Fibroblast of pulmonary artery (primary cell): ENCODE data around the gene TMEM214.
A peak's percentile ranks its signal among the peaks of the same experiment; 100 is the strongest.

ENCODE experiments used
- DNase-seq: peaks from one replicate; pipeline ENCODE4 v3.0.0-alpha.2; 2010; ENCODE audit warnings: low read depth
- H3K4me3 ChIP-seq: replicated peaks from 2 replicates; pipeline ENCODE4 v1.5.1; 2011; ENCODE audit warnings: low read depth, mild to moderate bottlenecking, control low read depth, low read length, moderate library complexity
- TF ChIP-seq, protein P1 (sequence below): IDR thresholded peaks from 2 replicates; pipeline ENCODE4 v1.5.1; 2011; ENCODE audit warnings: mild to moderate bottlenecking, control low read depth, low read length, inconsistent platforms; ENCODE audit errors: missing control alignments

TMEM214 gene, protein sequence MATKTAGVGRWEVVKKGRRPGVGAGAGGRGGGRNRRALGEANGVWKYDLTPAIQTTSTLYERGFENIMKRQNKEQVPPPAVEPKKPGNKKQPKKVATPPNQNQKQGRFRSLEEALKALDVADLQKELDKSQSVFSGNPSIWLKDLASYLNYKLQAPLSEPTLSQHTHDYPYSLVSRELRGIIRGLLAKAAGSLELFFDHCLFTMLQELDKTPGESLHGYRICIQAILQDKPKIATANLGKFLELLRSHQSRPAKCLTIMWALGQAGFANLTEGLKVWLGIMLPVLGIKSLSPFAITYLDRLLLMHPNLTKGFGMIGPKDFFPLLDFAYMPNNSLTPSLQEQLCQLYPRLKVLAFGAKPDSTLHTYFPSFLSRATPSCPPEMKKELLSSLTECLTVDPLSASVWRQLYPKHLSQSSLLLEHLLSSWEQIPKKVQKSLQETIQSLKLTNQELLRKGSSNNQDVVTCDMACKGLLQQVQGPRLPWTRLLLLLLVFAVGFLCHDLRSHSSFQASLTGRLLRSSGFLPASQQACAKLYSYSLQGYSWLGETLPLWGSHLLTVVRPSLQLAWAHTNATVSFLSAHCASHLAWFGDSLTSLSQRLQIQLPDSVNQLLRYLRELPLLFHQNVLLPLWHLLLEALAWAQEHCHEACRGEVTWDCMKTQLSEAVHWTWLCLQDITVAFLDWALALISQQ

DNA sequence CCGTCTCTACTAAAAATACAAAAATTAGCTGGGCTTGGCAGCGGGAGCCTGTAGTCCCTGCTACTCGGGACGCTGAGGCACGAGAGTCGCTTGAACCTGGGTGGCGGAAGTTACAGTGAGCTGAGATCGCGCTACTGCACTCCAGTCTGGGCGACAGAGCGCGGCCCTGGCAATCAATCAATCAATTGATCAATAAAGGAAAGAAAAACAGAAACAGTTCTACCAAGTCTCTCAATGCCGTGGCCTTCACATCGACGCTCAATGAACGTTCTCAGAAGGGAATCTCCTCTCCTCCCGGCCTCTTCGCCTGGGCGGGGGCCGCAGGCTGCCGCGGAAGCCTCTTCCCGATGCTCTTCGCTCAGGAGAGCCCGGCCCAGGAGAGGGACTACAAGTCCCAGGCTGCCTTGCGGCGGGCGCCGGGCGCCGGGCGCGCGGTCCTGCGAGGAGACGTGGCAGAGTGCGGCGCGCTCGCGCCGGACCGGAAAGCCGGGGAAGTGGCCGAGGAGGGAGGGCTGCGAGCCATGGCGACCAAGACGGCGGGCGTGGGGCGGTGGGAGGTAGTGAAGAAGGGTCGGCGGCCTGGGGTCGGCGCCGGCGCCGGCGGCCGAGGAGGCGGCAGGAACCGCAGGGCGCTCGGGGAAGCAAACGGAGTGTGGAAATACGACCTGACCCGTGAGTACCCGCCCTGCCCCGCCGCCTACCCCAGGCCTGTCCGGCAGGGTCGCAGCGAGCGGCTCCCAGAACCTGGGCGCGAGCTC is at the start of gene TMEM214:
TMEM214 (plus strand) TSS at position 471 of the 758 bp plus-strand sequence; CDS start at position 522, 51 bp downstream.
- TF ChIP-seq, protein P1, sequence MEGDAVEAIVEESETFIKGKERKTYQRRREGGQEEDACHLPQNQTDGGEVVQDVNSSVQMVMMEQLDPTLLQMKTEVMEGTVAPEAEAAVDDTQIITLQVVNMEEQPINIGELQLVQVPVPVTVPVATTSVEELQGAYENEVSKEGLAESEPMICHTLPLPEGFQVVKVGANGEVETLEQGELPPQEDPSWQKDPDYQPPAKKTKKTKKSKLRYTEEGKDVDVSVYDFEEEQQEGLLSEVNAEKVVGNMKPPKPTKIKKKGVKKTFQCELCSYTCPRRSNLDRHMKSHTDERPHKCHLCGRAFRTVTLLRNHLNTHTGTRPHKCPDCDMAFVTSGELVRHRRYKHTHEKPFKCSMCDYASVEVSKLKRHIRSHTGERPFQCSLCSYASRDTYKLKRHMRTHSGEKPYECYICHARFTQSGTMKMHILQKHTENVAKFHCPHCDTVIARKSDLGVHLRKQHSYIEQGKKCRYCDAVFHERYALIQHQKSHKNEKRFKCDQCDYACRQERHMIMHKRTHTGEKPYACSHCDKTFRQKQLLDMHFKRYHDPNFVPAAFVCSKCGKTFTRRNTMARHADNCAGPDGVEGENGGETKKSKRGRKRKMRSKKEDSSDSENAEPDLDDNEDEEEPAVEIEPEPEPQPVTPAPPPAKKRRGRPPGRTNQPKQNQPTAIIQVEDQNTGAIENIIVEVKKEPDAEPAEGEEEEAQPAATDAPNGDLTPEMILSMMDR = no peak
- H3K4me3 ChIP-seq = peak within 1 kb of the TSS; percentile 98
- peak; percentile 87 for DNase-seq

DNA sequence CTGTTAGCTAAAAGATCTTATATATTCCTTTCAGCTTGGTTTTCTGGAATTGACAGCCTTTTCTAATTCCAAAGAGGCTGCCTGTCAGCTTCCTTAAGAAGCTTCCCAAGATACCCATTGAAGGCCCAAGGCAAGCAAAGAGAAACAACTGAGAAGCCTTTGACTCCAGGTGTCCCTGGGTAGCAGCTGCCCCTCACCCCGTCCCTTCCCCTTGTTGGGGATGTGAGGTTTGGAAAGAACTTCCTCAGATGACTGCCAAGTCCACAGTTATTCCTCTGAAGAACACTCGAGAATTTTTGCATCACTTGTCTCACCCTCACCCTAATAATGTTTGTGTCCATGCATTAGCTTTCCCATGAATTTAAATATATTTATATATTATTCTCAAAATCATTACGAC is 49.0 kb upstream of the TMEM214 start:
- TF ChIP-seq, protein P1 = no peak
- H3K4me3 ChIP-seq = no peak overlapping the region
- DNase-seq = no peak

DNA sequence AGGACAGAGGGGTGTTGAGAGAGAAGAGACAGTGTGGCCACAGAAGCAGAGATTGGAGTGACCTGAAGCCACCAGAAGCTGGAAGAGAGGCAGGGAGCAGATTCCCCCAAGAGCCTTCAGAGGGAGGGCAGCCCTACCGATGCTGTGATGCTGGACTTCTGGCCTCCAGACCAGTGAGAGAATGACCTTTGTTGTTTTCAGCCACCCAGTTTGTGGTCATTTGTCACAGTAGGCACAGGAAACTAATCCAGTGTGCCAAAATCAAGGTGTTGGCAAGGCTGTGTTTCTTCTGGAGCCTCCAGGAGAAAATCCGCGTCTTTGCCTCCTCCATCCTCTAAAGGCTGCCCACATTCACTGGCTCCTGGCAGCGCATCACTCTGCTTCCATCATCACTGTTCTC is 47.0 kb upstream of the TMEM214 start:
- H3K4me3 ChIP-seq = no peak overlapping the region
- no peak for DNase-seq
- TF ChIP-seq, protein P1 = no peak

DNA sequence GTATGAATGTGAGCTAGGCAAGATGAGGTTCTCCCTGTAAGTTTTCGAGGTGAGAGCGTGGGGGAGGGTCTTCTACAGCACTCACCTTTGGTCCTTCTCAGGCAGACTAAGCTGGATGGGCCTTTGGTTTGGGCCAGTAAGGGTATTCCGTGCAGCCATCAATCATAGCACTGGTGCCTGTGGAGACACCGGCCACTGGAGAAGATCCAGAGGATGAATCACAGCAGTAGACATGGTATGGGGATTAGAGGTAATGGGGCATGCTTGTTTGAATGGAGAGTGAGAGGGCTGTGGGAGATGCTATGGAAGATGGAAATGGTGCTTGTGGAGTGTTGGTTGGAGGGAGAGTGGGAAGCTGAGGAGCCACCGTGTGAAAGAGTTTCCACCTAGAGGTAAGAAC is 46.2 kb upstream of the TMEM214 start:
- no peak overlapping the region for H3K4me3 ChIP-seq
- DNase-seq = no peak
- TF ChIP-seq, protein P1 = no peak

DNA sequence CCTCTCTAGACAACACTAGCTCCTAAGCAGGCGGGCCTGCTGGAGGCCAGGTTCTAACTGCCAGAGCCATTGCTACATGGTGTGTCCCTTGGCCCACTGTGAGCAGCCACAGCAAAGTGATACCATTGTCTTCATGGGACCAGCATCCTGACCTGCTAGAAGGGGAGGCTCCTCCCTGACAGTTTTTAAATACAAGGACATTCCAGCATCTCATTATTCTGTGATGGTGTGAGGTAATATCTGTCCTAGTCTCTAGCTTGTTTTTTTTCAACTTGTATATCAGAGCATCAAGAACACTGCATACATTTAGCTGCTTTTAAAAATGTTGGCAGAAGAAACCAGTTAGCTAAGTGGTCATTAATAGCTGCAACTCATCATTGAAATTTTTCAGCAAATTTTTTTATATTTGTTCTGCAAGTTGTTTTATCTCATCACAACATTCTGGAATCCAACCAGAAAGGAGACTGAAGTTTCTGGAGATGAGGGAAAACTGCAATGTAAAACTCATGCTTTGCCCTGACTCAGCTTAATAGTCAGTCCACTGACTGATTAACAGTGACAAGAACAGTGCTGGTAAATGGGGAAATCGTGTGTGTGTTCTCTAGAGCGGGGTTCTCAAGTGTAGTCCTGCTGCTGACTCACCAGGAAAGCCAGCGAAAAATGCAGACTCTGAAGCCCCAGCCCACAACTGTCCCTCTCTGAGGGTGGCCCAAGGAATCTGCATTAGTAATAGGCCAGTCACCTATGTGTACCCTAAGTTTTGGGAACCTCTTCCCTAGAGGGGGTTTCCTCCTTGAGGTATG is 44.5 kb upstream of the TMEM214 start:
- TF ChIP-seq, protein P1 = no peak
- H3K4me3 ChIP-seq = no peak overlapping the region
- DNase-seq = peak; percentile 80

DNA sequence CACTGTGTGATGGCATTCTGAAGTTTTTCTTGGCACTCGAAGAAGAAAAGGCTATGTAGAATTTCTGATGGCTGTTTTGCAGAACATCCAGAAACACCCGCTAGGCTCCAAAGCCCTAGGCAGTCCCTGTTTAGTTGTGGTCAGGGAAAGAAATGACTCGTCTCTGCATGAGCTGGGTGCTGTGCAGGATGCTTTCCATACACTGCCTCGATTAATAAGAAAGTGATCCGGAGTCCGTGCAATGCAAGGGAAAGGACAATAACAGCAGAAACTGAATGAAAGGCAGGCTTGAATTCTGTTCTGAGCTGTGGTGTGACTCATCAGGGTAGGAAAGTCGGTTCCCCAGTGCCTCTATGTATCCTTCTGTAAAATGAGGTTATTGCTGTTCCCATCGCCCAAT is 43.6 kb upstream of the TMEM214 start:
- H3K4me3 ChIP-seq = no peak overlapping the region
- DNase-seq = peak; percentile 31
- TF ChIP-seq, protein P1 = no peak
